OCI-LY1 (cell line): Measurements from ENCODE around the gene ASCC2.

Experiments used
- H2AFZ ChIP-seq: fragments of 200-600 bp; sonication (generic), shearing (Covaris generic); 2 replicates; pipeline ENCODE4 v1.6.0; 2014; ENCODE audit warnings: antibody characterized with exemption, mild to moderate bottlenecking, low read length
- H3F3A ChIP-seq: fragments of 200-600 bp; sonication (generic), shearing (Covaris generic); 2 replicates; pipeline ENCODE4 v1.6.0; 2014; ENCODE audit warnings: mild to moderate bottlenecking, antibody characterized with exemption, low read length, moderate library complexity; ENCODE audit not compliant: insufficient read depth
- H3K27ac ChIP-seq: fragments of 200-600 bp; sonication (generic); 2 replicates; pipeline ENCODE4 v1.5.1; 2014; ENCODE audit warnings: low read length, mixed run types, mild to moderate bottlenecking, low read depth; ENCODE audit not compliant: poor library complexity, severe bottlenecking
- H3K27me3 ChIP-seq: fragments of 200-600 bp; sonication (generic); 2 replicates; pipeline ENCODE4 v1.6.0; 2014; ENCODE audit warnings: antibody characterized with exemption, mild to moderate bottlenecking, low read length, moderate library complexity; ENCODE audit not compliant: insufficient read depth
- H3K36me3 ChIP-seq: fragments of 200-600 bp; sonication (generic); 2 replicates; pipeline ENCODE4 v1.6.1; 2014; ENCODE audit warnings: mild to moderate bottlenecking, antibody characterized with exemption, low read length, moderate library complexity, mixed read lengths; ENCODE audit not compliant: insufficient read depth
- H3K4me1 ChIP-seq: fragments of 200-600 bp; sonication (generic); 2 replicates; pipeline ENCODE4 v1.5.1; 2014; ENCODE audit warnings: mild to moderate bottlenecking, low read length, moderate library complexity; ENCODE audit not compliant: insufficient read depth, severe bottlenecking
- H3K4me2 ChIP-seq: fragments of 200-600 bp; sonication (generic), shearing (Covaris generic); 2 replicates; pipeline ENCODE4 v1.6.1; 2014; ENCODE audit warnings: low read length
- H3K4me3 ChIP-seq: fragments of 200-600 bp; sonication (generic); 2 replicates; pipeline ENCODE4 v1.5.1; 2014; ENCODE audit warnings: low read length, low read depth, mild to moderate bottlenecking, mixed read lengths; ENCODE audit not compliant: poor library complexity, severe bottlenecking
- H3K79me2 ChIP-seq: fragments of 200-600 bp; shearing (Covaris generic); 2 replicates; pipeline ENCODE4 v1.6.1; 2016; ENCODE audit warnings: mixed run types, low read length, mixed read lengths; ENCODE audit not compliant: insufficient read depth
- H3K9ac ChIP-seq: fragments of 200-600 bp; sonication (generic), shearing (Covaris generic); 2 replicates; pipeline ENCODE4 v1.6.1; 2014; ENCODE audit warnings: mild to moderate bottlenecking, low read length, mixed read lengths
- H3K9me2 ChIP-seq: fragments of 200-600 bp; sonication (generic), shearing (Covaris generic); 2 replicates; pipeline ENCODE4 v1.6.1; 2014; ENCODE audit warnings: low read depth, mild to moderate bottlenecking, low read length, mixed read lengths
- H3K9me3 ChIP-seq: fragments of 200-600 bp; shearing (Covaris generic); 2 replicates; pipeline ENCODE4 v1.6.1; 2014; ENCODE audit warnings: low read length, mixed read lengths
- H4K20me1 ChIP-seq: fragments of 200-600 bp; sonication (generic), shearing (Covaris generic); 2 replicates; pipeline ENCODE4 v1.6.0; 2016; ENCODE audit warnings: mild to moderate bottlenecking, low read length; ENCODE audit not compliant: insufficient read depth
- EZH2 ChIP-seq: fragments of 200-600 bp; sonication (generic), shearing (Covaris generic); IDR thresholded peaks from 2 replicates; pipeline ENCODE4 v1.8.0; 2017; ENCODE audit warnings: borderline replicate concordance, mixed run types, mild to moderate bottlenecking, antibody characterized with exemption, low read length, moderate library complexity, mixed read lengths
- TF ChIP-seq, protein P1 (sequence below): fragments of 200-600 bp; sonication (generic), shearing (Covaris generic); IDR thresholded peaks from 2 replicates; pipeline ENCODE4 v1.5.1; 2017; ENCODE audit warnings: mild to moderate bottlenecking, antibody characterized with exemption, low read length, moderate library complexity, mixed read lengths

ASCC2 gene

DNA sequence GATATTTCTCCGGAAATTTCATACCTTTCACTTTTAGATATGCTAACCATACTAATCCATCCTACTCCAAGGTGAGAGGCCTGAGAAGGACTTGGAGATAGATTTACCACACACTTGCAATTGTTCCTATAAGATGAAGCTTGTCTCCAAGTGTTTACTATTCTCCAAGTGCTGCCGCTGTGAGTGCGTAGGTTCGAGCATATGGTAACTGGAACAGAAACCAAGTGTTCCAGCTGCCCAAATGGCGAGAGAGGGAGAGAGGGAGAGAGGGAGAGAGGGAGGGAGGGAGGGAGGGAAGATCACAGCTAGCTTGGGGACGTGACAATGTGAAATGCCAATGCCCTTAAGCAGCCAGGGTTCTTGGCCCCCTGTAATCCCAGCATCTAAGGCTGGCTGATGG lies 21.5 kb downstream of the ASCC2 start:
- Histone ChIP-seq H3K9ac (no peak overlapping the region), H3K4me1 (no peaks in the 10 kb centered on the region), H3F3A (no peaks in the 10 kb centered on the region), H3K4me3 (no peak overlapping the region), H3K36me3 (peaks cover 89% of the 10 kb centered on the region), H3K4me2 (no peak overlapping the region), H3K27me3 (no peaks in the 10 kb centered on the region), H3K9me3 (no peaks in the 10 kb centered on the region), H3K79me2 (no peaks in the 10 kb centered on the region), H3K27ac (no peak overlapping the region), H4K20me1 (no peaks in the 10 kb centered on the region), H3K9me2 (no peaks in the 10 kb centered on the region), H2AFZ (no peak overlapping the region)
- TF ChIP-seq EZH2, result no peak

GRCh38 chr22:29816128-29816527 lies 21.9 kb downstream of the ASCC2 start:
- no peak overlapping the region for H3K4me3 ChIP-seq
- H4K20me1 ChIP-seq, result no peaks in the 10 kb centered on the region
- H2AFZ ChIP-seq, result no peak overlapping the region
- H3K27ac ChIP-seq, result no peak overlapping the region
- no peaks in the 10 kb centered on the region for H3K79me2 ChIP-seq
- H3K9me2 ChIP-seq, result no peaks in the 10 kb centered on the region
- no peaks in the 10 kb centered on the region for H3K9me3 ChIP-seq
- no peaks in the 10 kb centered on the region for H3F3A ChIP-seq
- H3K4me2 ChIP-seq, result no peak overlapping the region
- TF ChIP-seq EZH2, result no peak
- TF ChIP-seq, protein P1, sequence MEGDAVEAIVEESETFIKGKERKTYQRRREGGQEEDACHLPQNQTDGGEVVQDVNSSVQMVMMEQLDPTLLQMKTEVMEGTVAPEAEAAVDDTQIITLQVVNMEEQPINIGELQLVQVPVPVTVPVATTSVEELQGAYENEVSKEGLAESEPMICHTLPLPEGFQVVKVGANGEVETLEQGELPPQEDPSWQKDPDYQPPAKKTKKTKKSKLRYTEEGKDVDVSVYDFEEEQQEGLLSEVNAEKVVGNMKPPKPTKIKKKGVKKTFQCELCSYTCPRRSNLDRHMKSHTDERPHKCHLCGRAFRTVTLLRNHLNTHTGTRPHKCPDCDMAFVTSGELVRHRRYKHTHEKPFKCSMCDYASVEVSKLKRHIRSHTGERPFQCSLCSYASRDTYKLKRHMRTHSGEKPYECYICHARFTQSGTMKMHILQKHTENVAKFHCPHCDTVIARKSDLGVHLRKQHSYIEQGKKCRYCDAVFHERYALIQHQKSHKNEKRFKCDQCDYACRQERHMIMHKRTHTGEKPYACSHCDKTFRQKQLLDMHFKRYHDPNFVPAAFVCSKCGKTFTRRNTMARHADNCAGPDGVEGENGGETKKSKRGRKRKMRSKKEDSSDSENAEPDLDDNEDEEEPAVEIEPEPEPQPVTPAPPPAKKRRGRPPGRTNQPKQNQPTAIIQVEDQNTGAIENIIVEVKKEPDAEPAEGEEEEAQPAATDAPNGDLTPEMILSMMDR, result no peak
- H3K27me3 ChIP-seq, result no peaks in the 10 kb centered on the region
- H3K9ac ChIP-seq, result no peak overlapping the region
- no peaks in the 10 kb centered on the region for H3K4me1 ChIP-seq
- H3K36me3 ChIP-seq, result peaks cover 89% of the 10 kb centered on the region

DNA sequence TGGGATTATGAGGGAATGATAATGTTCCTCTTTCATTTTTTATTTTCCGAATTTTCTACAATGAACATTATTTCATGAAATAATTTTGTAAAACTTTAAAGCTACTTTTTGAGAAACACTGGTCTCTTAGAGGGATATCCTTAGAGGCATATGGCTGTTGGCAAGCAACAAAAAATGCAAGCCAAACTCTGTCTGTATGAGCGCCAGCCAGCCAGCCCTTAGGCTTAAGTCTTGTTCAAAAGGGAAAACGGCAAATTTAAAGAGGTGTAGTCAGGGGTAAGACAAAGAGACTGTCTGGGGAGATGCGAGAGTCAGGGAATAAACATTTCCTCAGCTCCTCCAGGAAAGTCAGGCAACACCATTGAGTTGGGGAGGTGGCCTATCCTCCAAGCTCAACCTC lies 22.5 kb downstream of the ASCC2 start:
- H3K4me3 ChIP-seq, result no peak overlapping the region
- H3K36me3 ChIP-seq, result peaks cover 90% of the 10 kb centered on the region
- TF ChIP-seq, protein P1, result no peak
- no peak for TF ChIP-seq EZH2
- no peak overlapping the region for H2AFZ ChIP-seq
- no peaks in the 10 kb centered on the region for H4K20me1 ChIP-seq
- H3K9me3 ChIP-seq, result no peaks in the 10 kb centered on the region
- no peak overlapping the region for H3K4me2 ChIP-seq
- H3K9ac ChIP-seq, result no peak overlapping the region
- H3K9me2 ChIP-seq, result no peaks in the 10 kb centered on the region
- H3K79me2 ChIP-seq, result no peaks in the 10 kb centered on the region
- H3K4me1 ChIP-seq, result no peaks in the 10 kb centered on the region
- H3K27me3 ChIP-seq, result no peaks in the 10 kb centered on the region
- H3K27ac ChIP-seq, result no peak overlapping the region
- no peaks in the 10 kb centered on the region for H3F3A ChIP-seq

DNA sequence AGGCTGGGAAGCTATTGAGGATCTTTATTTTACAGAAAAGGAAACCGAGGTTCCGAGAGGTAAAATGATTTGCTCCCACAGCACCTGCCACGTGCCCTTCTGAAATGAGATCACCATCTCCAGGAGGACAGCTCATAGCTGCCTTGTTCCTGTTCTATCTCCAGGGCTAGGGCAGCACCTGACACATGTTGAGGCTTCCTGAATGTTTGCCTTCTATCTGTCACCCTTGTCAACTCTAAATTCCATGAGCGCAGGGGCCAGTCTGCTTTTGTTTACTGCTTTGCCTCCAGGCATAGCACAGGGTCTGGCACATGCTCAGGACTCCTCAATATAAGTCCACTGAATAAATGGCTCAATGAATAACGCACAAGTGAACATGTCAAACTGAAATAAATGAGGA lies 24.1 kb downstream of the ASCC2 start:
- Histone ChIP-seq H3K9me3 (no peaks in the 10 kb centered on the region), H3K9me2 (no peaks in the 10 kb centered on the region), H3K79me2 (no peaks in the 10 kb centered on the region), H3K36me3 (peaks cover 88% of the 10 kb centered on the region), H3K4me1 (no peaks in the 10 kb centered on the region), H2AFZ (no peak overlapping the region), H3K27ac (no peak overlapping the region), H4K20me1 (no peaks in the 10 kb centered on the region), H3K4me2 (no peak overlapping the region), H3K9ac (no peak overlapping the region), H3K4me3 (no peak overlapping the region), H3F3A (no peaks in the 10 kb centered on the region), H3K27me3 (no peaks in the 10 kb centered on the region)
- TF ChIP-seq, protein P1, result no peak
- no peak for TF ChIP-seq EZH2
